Activated CD8-positive, alpha-beta T cell treated with anti-CD3 and anti-CD28 coated beads for 36 hours (primary cell): ENCODE measurements around the gene GEMIN4. TPM values are rescaled to one million over a fixed set of nuclear protein-coding genes. Genes with fewer than 3 reads are reported as not detected.

ENCODE experiments used
- ATAC-seq: fragments of 200-7000 bp; cut with Tn5 transposase; one replicate; pipeline ENCODE4 v1.10.0; 2021; ENCODE audit warnings: mild to moderate bottlenecking, moderate library complexity
- CTCF ChIA-PET: fragments of 350-600 bp; sonication (Branson Sonifier 250); formaldehyde crosslinking; loops from one replicate; lab custom pipeline; 2021; ENCODE audit warnings: antibody characterized with exemption; lab: Charles Lee
- POLR2A ChIA-PET: fragments of 350-600 bp; sonication (Branson Sonifier 250); formaldehyde crosslinking; loops from one replicate; lab custom pipeline; 2021; ENCODE audit warnings: antibody characterized with exemption; lab: Charles Lee
- DNase-seq: peaks from one replicate; pipeline ENCODE4 v3.0.0-alpha.2; 2020
- H3K27ac Mint-ChIP-seq: one replicate; pipeline ENCODE4 v1.8.0; 2021; ENCODE audit warnings: mild to moderate bottlenecking, mixed read lengths
- H3K27me3 Mint-ChIP-seq: one replicate; pipeline ENCODE4 v1.8.0; 2021; ENCODE audit warnings: mixed read lengths
- H3K36me3 Mint-ChIP-seq: one replicate; pipeline ENCODE4 v1.8.0; 2021; ENCODE audit warnings: low read depth, mixed read lengths
- H3K4me1 Mint-ChIP-seq: one replicate; pipeline ENCODE4 v1.8.0; 2021; ENCODE audit warnings: low read depth, mixed read lengths
- H3K4me3 Mint-ChIP-seq: one replicate; pipeline ENCODE4 v1.8.0; 2021; ENCODE audit warnings: mild to moderate bottlenecking, moderate library complexity, mixed read lengths
- H3K9me3 Mint-ChIP-seq: one replicate; pipeline ENCODE4 v1.8.0; 2021; ENCODE audit warnings: mixed read lengths
- intact Hi-C: fragments of 100-400 bp; cut with micrococcal nuclease; formaldehyde crosslinking; loops from one replicate; pipeline ENCODE4 v1.10.0; 2022
- total RNA-seq, 2 experiments: library from RNA; stranded (reverse); gene quantifications; one replicate each; pipeline ENCODE4 v1.2.3, GENCODE V29; 2021
- TF ChIP-seq, protein P1 (sequence below): fragments of 200-600 bp; IDR thresholded peaks from one replicate; pipeline ENCODE4 v1.8.0; 2022; ENCODE audit warnings: antibody characterized with exemption, mild to moderate bottlenecking

The GEMIN4 gene
- total RNA-seq, 2 experiments from 2014 or later = 52.8 to 55.8 TPM

DNA sequence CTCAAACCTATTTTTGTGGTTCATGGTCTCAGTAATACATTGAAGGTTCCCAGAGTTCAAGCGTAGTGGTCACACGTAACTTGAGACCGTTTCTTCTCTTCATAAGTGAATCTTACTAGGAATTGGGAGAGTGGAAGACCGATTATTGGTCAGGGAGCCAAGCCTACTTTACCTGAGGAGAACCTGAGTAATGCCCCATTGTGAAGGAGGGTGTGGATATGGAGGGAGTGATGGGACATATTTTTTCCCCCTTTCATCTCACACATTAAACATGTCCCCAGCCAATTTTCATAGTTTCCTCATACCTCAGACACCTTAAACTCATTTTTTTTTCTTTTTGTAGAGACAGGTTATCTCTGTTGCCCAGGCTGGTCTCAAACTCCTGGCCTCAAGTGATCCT lies 8.9 kb downstream of the GEMIN4 start:
- ChIA-PET POLR2A (interaction anchor here (1.3 to 4.0 kb wide), 2 partner anchors 8 to 10 kb away, joined by 4 to 33 read pairs; partner anchors contain the start of gene GEMIN4), CTCF (no interaction called here)
- H3K27me3 Mint-ChIP-seq = no peaks in the 10 kb centered on the region
- DNase-seq = no peak
- no peak overlapping the region for H3K27ac Mint-ChIP-seq
- peaks cover 23% of the 10 kb centered on the region for H3K4me1 Mint-ChIP-seq
- intact Hi-C loops = no loop called here
- ATAC-seq = no peak
- H3K4me3 Mint-ChIP-seq = no peak overlapping the region
- peaks cover 61% of the 10 kb centered on the region for H3K36me3 Mint-ChIP-seq
- H3K9me3 Mint-ChIP-seq = no peaks in the 10 kb centered on the region
- TF ChIP-seq, protein P1, sequence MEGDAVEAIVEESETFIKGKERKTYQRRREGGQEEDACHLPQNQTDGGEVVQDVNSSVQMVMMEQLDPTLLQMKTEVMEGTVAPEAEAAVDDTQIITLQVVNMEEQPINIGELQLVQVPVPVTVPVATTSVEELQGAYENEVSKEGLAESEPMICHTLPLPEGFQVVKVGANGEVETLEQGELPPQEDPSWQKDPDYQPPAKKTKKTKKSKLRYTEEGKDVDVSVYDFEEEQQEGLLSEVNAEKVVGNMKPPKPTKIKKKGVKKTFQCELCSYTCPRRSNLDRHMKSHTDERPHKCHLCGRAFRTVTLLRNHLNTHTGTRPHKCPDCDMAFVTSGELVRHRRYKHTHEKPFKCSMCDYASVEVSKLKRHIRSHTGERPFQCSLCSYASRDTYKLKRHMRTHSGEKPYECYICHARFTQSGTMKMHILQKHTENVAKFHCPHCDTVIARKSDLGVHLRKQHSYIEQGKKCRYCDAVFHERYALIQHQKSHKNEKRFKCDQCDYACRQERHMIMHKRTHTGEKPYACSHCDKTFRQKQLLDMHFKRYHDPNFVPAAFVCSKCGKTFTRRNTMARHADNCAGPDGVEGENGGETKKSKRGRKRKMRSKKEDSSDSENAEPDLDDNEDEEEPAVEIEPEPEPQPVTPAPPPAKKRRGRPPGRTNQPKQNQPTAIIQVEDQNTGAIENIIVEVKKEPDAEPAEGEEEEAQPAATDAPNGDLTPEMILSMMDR = no peak

DNA sequence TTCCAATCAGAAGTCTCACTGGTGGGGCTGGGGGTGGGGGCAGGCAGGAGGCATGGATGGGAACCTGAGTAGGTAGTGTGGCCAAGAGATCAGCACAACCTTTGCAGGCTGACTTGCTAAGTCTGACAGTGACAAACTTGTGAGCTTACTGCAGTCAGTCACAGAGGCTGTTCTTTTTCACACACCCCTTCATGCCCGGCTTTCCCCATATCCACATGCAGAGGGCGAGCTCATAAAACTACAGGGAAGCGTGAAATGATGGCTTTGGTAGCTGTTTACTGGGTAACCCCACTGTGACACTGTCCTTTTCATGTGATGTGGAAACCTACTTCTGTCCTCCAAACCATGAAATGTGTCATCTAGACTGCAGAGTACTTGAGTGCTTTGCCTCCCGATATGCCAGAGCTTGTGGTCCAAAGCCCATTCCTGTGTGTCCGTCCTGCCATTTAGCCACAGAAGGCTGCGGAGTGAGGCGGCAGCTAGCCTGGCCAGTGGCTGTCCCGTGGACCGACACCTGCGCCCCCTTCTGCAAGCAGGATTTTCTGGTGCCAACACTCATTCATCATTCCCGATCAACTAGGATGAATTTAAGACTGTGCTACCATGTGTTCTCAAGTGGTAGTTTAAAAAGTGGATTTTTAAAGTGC lies 9.8 kb downstream of the GEMIN4 start:
- peaks cover 60% of the 10 kb centered on the region for H3K36me3 Mint-ChIP-seq
- H3K27ac Mint-ChIP-seq = no peak overlapping the region
- H3K27me3 Mint-ChIP-seq = no peaks in the 10 kb centered on the region
- peaks cover 23% of the 10 kb centered on the region for H3K4me1 Mint-ChIP-seq
- ATAC-seq (no peak), DNase-seq (no peak)
- H3K4me3 Mint-ChIP-seq = no peak overlapping the region
- intact Hi-C loops = no loop called here
- no peaks in the 10 kb centered on the region for H3K9me3 Mint-ChIP-seq
- ChIA-PET POLR2A (interaction anchor here (0.9 to 4.0 kb wide), 3 partner anchors 9 to 24 kb away, joined by 3 to 33 read pairs (median 4); partner anchors contain the start of gene GEMIN4), CTCF (interaction anchor here (1.4 kb wide), 1 partner anchor 8 kb away, joined by 3 read pairs; no protein-coding TSS in a partner anchor)
- TF ChIP-seq, protein P1 = no peak

DNA sequence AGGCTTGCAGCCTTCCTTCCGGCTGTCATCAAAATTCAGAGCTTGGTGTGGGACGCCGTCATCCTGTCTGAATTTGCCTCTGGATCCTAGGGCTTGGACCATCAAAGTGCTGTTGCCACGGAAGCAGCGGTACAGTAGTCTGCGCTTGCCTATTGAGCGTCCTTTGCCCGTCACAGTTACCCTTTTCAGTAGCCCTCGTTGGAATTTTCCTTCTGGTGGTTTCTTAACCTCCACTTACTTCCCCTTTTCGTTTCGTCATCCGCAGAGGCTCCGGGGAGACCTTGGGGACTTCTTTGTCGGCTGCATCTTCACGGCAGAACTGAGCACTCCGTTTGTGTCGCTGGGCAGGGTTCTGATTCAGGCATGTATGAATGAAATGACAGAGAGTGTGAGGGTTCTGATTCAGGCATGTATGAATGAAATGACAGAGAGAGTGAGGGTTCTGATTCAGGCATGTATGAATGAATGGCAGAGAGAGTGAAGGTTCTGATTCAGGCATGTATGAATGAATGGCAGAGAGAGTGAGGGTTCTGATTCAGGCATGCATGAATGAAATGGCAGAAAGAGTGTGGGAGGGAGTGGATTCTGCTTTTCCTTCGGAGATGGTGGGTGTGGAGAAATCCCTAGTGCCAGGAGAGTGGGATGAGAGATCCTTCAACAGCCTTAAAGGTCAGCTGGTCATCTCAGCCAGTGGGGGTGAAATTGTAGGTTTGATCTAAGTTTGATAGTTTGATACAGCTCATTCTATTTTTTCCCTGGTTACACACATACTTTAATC lies 11.6 kb downstream of the GEMIN4 start:
- H3K9me3 Mint-ChIP-seq = peaks cover 2% of the 10 kb centered on the region
- H3K27me3 Mint-ChIP-seq = no peaks in the 10 kb centered on the region
- TF ChIP-seq, protein P1 = no peak
- H3K36me3 Mint-ChIP-seq = peaks cover 62% of the 10 kb centered on the region
- peak; percentile 82 for ATAC-seq
- H3K27ac Mint-ChIP-seq = peak overlapping the region; percentile 78
- DNase-seq = peak; percentile 56
- H3K4me1 Mint-ChIP-seq = peaks cover 23% of the 10 kb centered on the region
- H3K4me3 Mint-ChIP-seq = peak overlapping the region; percentile 16
- intact Hi-C loops = no loop called here
- POLR2A ChIA-PET = interaction anchor here (0.6 to 4.0 kb wide), 2 partner anchors 11 to 23 kb away, joined by 3 to 33 read pairs; partner anchors contain the start of gene GEMIN4
- CTCF ChIA-PET = interaction anchor here (1.0 to 1.4 kb wide), 3 partner anchors 9 to 12 kb away, joined by 3 to 4 read pairs (median 3); no protein-coding TSS in a partner anchor

DNA sequence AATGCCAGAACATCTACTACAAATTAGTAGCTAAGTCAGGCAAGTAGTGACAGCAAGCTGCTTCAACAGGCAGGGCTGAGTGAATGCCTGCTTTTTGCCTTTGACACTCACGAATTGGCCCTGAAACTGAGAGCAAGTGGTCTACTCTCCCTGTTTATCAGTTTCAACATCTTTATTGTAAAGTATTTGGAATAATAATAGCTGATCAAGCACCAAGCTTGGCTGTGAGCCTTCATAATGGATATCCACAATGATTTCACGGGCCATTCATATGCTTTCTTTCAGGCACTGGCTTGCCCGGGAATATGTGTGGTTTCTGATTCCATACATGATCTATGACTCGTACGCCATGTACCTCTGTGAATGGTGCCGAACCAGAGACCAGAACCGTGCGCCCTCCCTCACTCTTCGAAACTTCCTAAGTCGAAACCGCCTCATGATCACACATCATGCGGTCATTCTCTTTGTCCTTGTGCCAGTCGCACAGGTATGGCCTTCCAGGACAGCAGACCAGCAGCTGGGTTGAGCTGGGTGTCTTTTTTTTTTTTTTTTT lies 14.4 kb downstream of the GEMIN4 start:
- H3K27ac Mint-ChIP-seq = no peak overlapping the region
- peaks cover 59% of the 10 kb centered on the region for H3K36me3 Mint-ChIP-seq
- POLR2A ChIA-PET = interaction anchor here (1.0 kb wide), 1 partner anchor 13 kb away, joined by 3 read pairs; no protein-coding TSS in a partner anchor

More for the DNA sequence above, 14.4 kb downstream of the GEMIN4 start:
- Mint-ChIP-seq H3K4me3 (no peak overlapping the region), H3K9me3 (peaks cover 2% of the 10 kb centered on the region), H3K4me1 (peaks cover 25% of the 10 kb centered on the region), H3K27me3 (no peaks in the 10 kb centered on the region)
- TF ChIP-seq, protein P1 = no peak
- ATAC-seq (no peak), DNase-seq (no peak)
- CTCF ChIA-PET = no interaction called here
- intact Hi-C loops = no loop called here
